Kidney epithelial cell (primary cell): ENCODE data around the gene TACC2. TPM values are rescaled to one million over a fixed set of nuclear protein-coding genes. Genes with fewer than 3 reads are reported as not detected.

ENCODE experiments used
- DNase-seq: peaks from one replicate; pipeline ENCODE4 v3.0.0-alpha.2; 2010; ENCODE audit warnings: low read depth
- H3K27me3 ChIP-seq: 2 replicates; pipeline ENCODE4 v1.6.0; 2011; ENCODE audit warnings: low read length; ENCODE audit not compliant: control insufficient read depth, insufficient read depth
- H3K36me3 ChIP-seq: 2 replicates; pipeline ENCODE4 v1.5.1; 2011; ENCODE audit warnings: low read length; ENCODE audit not compliant: control insufficient read depth, insufficient read depth
- H3K4me3 ChIP-seq: 2 replicates; pipeline ENCODE4 v1.5.1; 2011; ENCODE audit warnings: low read depth, mild to moderate bottlenecking, control low read depth, low read length
- CTCF ChIP-seq: IDR thresholded peaks from 2 replicates; pipeline ENCODE4 v1.5.1; 2011; ENCODE audit warnings: mild to moderate bottlenecking, moderate library complexity, low read length, control low read depth, inconsistent platforms; ENCODE audit not compliant: insufficient read depth, poor library complexity, severe bottlenecking
- total RNA-seq: library from RNA; depleted of rRNA; stranded (reverse); fragments of >200 nt; gene quantifications from 2 replicates; pipeline ENCODE4 v1.2.3, GENCODE V29; 2015

TACC2 gene
- total RNA-seq, 1 donor from 2014 or later: 26.9 TPM

GRCh38 chr10:122170802-122171201, 181.8 kb downstream of the TACC2 start:
- no peak for DNase-seq
- no peak overlapping the region for H3K4me3 ChIP-seq
- TF ChIP-seq CTCF: no peak
- no peaks in the 10 kb centered on the region for H3K27me3 ChIP-seq
- no peaks in the 10 kb centered on the region for H3K36me3 ChIP-seq

DNA sequence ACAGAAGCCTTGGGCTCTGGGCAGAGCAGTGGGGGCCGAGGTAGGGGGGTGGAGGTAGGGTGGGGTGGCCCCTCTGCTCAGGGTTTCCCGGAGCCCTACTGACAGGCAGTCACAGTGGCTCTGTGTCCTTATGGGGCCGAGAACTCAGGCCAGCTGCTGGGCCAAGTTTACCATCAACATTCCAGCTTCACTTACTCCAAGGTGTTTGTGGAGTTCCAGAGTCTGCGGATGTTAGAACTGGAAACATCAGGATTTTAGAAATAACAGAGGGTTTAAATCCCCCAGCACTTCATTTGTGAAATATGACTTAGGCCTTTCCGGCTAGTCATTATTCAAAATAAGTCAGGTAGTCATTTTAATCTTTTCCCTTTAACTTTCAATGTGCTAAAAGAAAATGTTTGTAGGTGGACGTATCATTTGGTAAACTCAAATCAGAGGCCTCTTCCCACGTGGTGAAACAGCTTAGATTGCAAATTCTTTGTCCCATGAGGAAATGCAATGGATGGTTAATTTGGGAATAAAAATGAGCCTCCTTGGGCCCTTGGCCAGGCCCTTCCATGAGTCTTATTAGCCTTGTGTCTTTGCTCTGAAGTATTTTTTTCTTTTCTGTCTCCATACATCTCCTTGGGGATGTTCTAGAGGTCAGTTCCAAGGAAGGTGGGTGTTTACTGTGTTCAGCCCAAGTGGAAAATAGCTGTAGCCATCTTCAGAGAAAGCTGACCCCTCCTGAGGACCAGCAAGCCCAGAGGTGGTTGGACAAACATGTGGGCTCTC, 182.5 kb downstream of the TACC2 start:
- no peak overlapping the region for H3K4me3 ChIP-seq
- no peak for TF ChIP-seq CTCF
- no peak for DNase-seq

DNA sequence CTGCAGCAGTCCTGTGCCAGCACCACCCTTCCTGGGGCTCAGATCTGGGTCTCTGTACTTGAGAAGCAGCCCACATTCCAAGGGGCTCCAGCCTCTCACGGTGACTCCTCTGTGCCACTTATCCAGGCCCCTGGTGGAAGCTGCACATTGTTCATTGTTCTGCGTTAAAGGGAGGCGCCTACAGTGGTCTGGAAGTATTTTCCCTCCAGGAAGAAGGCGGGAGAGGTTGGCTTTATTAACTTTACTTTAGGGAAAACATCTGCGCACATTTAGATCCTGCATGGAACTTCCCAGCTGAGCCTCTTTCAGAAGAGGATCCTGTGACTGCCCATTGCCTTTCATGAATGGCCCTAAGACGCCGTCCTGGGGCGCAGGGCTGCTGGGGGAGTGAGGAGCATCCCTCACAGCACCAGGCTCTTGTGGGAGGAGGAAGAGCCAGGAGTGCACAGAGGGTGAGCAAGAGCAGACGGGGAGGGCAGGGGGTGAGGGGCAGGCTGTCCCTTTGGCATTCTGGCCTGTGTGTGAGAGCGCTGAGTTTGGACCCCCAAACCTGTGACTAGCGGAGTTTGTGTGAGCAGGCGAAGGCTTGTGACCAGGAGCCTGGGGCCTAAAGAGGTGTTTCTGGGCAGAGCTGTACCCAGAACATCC, 183.5 kb downstream of the TACC2 start:
- Histone ChIP-seq H3K27me3 (no peaks in the 10 kb centered on the region), H3K4me3 (no peak overlapping the region), H3K36me3 (no peaks in the 10 kb centered on the region)
- TF ChIP-seq CTCF: no peak
- no peak for DNase-seq

More for the DNA sequence above, 182.5 kb downstream of the TACC2 start:
- Histone ChIP-seq H3K36me3 (no peaks in the 10 kb centered on the region), H3K27me3 (no peaks in the 10 kb centered on the region)

- Histone ChIP-seq H3K4me3 (no peak overlapping the region), H3K36me3 (no peaks in the 10 kb centered on the region), H3K27me3 (no peaks in the 10 kb centered on the region)
- DNase-seq: no peak
- no peak for TF ChIP-seq CTCF
Measured at GRCh38 chr10:122173337-122173736, 184.4 kb downstream of the TACC2 start.

GRCh38 chr10:122173766-122174435, 184.9 kb downstream of the TACC2 start:
- H3K27me3 ChIP-seq: no peaks in the 10 kb centered on the region
- TF ChIP-seq CTCF: no peak
- H3K4me3 ChIP-seq: no peak overlapping the region
- DNase-seq: no peak
- H3K36me3 ChIP-seq: no peaks in the 10 kb centered on the region
